Thyroid gland (tissue), 4 donors: Measurements from ENCODE around the gene HTR3E.

ENCODE experiments used
- POLR2A ChIP-seq, 2 donors: fragments of 450-650 bp; IDR thresholded peaks; one replicate each; pipeline ENCODE4 v1.6.1; 2017; ENCODE audit warnings: antibody characterized with exemption in 2 of 2, mild to moderate bottlenecking in 2 of 2, moderate library complexity in 1 of 2
- TF ChIP-seq, protein P1 (sequence below), 6 experiments: fragments of 200-600 bp in 3 of 6; fragments of 450-650 bp in 3 of 6; sonication (generic) in 3 of 6; IDR thresholded peaks; one replicate each; pipeline ENCODE4 v1.5.1; 2016 to 2019; ENCODE audit warnings: antibody characterized with exemption in 6 of 6, mild to moderate bottlenecking in 2 of 6, inconsistent platforms in 1 of 6, moderate library complexity in 1 of 6

DNA sequence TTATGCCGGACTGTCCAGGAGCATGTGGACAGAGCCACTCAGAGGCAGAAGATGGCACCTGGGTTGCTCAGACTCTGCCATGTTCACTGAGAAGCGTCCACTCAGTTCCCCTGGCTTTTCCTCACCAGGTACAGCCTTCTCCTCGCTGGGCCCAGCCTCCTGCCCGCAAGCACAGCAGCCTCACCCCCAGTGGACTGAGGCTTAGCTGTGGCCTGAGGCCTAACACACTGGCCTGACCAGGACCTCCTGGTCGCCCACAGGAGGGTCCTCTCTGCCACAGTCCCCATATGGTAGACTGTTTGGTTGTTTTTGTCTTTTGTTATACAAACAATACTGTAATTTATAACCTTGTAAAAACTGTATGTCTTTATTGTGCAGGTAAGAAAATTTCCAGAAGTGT is 28.5 kb upstream of the HTR3E start:
- TF ChIP-seq, protein P1, sequence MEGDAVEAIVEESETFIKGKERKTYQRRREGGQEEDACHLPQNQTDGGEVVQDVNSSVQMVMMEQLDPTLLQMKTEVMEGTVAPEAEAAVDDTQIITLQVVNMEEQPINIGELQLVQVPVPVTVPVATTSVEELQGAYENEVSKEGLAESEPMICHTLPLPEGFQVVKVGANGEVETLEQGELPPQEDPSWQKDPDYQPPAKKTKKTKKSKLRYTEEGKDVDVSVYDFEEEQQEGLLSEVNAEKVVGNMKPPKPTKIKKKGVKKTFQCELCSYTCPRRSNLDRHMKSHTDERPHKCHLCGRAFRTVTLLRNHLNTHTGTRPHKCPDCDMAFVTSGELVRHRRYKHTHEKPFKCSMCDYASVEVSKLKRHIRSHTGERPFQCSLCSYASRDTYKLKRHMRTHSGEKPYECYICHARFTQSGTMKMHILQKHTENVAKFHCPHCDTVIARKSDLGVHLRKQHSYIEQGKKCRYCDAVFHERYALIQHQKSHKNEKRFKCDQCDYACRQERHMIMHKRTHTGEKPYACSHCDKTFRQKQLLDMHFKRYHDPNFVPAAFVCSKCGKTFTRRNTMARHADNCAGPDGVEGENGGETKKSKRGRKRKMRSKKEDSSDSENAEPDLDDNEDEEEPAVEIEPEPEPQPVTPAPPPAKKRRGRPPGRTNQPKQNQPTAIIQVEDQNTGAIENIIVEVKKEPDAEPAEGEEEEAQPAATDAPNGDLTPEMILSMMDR (IDR thresholded peaks at IDR 0.05) = no peak
- TF ChIP-seq POLR2A (IDR thresholded peaks at IDR 0.05) = no peak
